H54 (cell line): ENCODE results near the gene TPRKB.
"Not testable (repeated sequence)": the region's sequence is repeated elsewhere in the genome, so short reads cannot be mapped to it uniquely, and the experiment has no call there.

Source experiments
- DNase-seq: peaks from one replicate; pipeline ENCODE4 v3.0.0; 2011; ENCODE audit warnings: low spot score, mixed read lengths; ENCODE audit not compliant: insufficient read length
- FAIRE-seq: peaks from 3 replicates; lab custom pipeline; 2011; peaks lifted over from hg19 to GRCh38; lab: Jason Lieb, UNC
- POLR2A ChIP-seq: IDR thresholded peaks from 2 replicates; pipeline ENCODE4 v1.6.1; 2011; ENCODE audit warnings: low read depth, mild to moderate bottlenecking, low read length

Gene TPRKB

DNA sequence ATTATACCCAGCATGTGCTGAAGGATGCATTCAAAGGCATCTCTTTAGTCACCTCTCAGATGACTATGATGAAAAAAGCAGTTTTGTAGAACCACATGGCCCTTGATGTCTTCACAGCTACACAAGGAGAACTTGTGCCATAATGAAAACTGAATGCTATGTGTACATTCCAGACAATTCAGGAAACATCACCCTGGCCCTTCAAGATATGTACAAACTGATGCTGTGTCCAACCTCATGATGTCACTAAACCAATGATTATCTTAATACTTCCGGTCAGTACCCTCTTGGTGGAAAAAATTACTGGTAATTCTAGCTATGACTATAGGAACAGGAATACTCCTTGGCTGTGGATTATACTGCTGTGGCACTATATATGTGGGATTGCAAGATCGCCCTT, 22.8 kb upstream of the TPRKB start:
- DNase-seq (no peak), FAIRE-seq (no peak)
- TF ChIP-seq POLR2A, result no peak

DNA sequence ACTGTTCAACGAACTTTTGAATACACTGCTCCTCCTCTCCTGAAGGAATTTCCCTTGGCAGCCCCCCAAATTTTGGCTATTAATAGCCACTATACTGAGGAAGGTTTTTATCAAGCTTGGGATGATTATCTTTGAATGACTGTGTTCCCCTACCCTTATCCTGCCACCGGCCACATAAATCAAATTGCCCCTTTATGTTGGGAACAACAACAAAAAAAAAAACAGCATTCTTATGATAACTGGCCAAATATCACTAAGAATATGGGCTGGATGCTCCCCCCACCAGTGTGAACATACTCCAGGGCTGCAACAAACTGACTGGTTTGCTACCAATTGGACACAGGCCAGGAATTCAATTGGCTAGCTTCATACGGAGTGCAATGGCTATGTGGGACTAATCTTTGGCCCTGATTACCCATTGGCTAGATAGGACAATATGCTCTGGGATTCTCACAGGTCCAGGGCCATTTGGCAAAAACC, 22.2 kb upstream of the TPRKB start:
- no peak for DNase-seq
- FAIRE-seq, result no peak
- no peak for TF ChIP-seq POLR2A

DNA sequence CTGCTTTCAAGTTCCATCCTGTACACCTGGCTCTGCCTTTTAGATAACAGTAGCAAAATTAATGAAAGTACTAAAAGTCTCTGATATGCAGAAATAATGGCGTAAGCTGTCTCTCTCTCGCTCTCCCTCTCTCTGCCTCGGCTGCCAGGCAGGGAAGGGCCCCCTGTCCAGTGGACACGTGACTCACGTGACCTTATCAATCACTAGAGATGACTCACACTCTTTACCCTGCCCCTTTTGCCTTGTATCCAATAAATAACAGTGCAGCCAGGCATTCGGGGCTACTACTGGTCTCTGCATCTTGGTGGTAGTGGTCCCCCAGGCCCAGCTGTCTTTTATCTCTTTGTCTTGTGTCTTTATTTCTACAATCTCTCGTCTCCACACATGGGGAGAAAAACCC, 17.2 kb upstream of the TPRKB start:
- not testable (repeated sequence) for DNase-seq, FAIRE-seq

DNA sequence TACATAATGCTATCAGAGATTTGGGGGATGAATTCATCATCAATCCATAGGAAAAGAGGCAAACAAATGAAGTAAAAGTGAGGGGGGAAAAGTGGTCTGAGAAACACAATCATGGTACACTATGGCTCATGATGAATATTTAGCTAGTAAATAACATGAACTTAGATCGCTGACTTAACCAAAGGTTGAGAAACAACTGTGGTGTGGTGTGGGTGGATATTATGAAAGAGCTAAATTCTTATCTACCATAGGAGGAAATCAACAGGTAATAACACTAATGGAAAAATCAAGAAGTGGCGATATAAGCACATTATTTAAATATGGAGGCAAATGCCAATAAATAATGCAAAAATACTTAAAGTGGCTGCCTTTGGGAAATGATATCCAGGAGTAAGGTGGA, 12.2 kb upstream of the TPRKB start:
- TF ChIP-seq POLR2A, result no peak
- no peak for DNase-seq
- FAIRE-seq, result no peak

DNA sequence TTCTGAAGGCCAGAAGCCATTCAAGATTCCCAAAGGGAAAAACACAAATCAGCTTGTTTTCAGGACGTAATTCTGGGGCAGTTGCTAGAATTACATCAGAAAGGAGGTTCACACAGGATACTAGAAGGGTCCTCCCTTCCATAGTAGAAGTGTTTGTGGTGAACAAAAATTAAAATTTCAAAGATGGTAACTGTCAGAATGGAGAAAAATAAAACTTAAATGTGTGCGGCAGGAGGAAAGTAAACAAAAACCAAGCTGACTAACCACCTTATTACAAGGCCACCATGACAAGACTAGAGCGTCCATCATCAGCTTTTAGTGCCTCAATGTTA, 9.7 kb upstream of the TPRKB start:
- TF ChIP-seq POLR2A, result no peak
- no peak for DNase-seq
- no peak for FAIRE-seq

DNA sequence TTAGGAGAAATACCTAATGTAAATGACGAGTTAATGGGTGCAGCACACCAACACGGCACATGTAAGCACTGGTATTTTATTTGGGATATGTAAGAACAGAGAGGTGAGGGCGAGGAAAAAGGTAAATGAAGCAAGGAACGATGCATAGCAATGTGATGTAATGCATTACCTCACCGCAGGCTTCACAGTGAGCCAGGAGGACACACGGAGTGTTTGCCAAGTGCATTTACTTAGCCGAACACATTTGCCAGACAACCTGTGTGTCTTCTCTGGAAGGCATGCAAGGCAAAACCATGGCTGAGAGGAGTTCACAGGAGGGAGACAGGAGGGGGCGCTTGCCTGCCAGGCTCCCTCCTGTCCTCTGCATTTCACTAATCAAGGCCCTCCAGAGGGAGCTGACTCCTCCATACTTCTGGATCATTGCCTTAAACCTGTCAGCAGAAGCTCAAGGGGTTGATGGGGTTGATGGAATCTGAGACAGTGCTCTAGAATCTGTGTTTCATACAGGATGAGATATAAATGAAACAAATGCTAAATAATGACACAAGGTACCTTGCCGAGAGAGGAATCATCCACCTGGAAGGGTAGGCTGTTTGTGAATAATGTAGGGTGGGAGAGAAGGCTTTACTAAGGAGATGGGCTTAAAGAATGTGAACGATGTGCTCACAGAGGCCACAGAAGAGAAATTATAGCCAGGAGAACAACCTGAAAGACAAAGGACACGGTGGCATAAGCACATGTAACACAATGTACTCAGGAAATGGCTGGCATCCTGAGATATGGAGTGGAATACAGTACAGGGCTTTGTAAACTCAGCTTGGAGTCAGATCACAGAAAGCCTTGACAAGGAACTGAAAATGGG, 9.1 kb upstream of the TPRKB start:
- no peak for FAIRE-seq
- TF ChIP-seq POLR2A, result no peak
- no peak for DNase-seq

DNA sequence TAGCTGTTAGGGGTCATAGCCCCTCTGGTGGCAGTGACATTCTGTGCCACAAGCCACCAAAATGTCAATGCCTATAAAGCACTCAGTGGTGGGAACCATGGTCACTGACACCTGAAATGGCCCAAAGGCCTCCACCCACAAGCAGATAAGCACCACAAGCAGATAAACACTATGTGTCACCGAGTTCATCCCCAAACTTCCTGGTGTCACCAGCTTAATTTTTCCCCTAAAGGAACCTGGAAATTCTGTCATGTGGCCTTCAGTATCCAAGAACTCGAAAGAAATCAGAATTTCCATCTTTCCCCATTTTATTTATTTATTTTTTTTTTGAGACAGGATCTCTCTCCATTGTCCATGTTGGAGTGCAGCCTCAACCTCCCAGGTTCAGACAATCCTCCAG, 3.6 kb upstream of the TPRKB start:
- DNase-seq (no peak), FAIRE-seq (no peak)
- TF ChIP-seq POLR2A, result no peak

DNA sequence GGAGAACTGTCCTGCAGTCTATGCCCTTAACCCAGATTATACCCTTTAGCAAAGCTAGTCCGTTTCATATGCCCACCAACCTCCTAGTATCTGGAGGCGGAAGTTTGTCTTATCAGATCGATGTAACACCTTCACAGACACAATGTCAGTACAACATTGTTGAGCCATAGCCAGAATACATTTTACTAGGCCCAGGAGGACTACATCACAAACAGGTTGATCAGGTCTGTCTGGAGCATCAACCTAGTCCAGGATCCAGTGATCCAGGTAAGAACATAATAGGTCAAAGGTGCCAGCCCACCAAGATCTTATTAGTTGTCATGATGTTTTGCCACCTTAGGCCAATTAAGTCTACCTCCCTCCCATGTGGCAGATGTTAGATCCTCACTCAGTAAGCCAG, 2.0 kb upstream of the TPRKB start:
- FAIRE-seq (no peak), DNase-seq (no peak)
- no peak for TF ChIP-seq POLR2A

DNA sequence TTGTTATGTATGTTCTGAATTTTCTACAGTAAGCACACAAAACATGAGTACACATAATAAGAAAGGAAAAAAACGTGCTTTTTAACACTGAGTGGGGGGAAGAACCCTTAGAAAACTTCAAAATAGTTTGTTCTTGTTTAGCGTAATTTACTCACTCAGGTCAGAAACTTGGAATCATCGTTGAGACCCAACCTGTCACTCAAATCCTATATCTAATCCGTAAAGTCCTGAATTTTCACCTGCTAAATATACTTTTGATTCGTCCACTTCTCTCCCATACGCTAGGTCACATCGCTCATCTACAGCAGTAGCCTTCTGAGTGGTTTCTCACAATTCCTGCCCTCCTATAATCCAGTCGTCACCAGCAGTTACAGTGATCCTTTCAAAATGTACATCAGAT, 767 bp downstream of the TPRKB start:
- TF ChIP-seq POLR2A, result no peak
- no peak for DNase-seq
- FAIRE-seq, result no peak

DNA sequence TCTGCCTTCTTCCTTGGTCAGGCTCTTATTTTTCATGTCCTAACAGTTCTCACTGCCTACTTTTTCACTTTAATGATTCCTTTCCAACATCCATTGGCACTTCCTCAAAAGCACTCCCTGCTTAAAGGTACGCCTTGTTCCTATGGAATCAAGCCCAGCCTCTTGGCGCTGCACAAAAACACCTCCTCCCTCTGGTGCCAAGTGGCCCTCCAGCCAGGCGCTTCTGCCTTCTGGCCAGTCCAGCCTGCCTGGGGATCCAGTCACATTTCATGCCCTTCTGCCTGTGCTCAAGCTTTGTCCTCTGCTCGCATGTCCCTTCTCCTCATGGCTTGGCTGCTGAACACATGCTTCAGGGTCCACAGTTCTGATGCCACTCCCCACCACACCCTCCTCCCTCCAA, 6.3 kb downstream of the TPRKB start:
- no peak for DNase-seq
- FAIRE-seq, result no peak
- no peak for TF ChIP-seq POLR2A

DNA sequence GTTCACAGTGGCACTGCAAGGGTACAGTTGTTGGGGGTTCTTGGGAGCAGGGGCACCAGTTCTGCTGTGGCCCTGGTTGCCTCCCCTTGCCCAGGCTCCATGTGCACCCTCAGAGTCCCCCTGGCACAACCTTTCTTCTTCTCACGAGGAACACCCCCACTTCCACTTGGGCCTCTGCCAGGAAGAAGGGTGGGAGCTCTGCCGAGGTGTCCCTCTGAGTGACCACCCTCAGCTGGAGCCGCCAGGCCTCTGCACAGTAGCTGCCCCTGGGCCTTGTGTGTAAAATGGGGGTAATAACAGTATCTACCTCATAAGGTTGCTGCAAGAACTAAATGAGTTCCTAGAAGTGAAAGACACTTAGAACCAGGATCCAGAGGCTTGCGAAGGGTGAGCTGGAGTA, 8.4 kb downstream of the TPRKB start:
- no peak for TF ChIP-seq POLR2A
- FAIRE-seq, result no peak
- no peak for DNase-seq

DNA sequence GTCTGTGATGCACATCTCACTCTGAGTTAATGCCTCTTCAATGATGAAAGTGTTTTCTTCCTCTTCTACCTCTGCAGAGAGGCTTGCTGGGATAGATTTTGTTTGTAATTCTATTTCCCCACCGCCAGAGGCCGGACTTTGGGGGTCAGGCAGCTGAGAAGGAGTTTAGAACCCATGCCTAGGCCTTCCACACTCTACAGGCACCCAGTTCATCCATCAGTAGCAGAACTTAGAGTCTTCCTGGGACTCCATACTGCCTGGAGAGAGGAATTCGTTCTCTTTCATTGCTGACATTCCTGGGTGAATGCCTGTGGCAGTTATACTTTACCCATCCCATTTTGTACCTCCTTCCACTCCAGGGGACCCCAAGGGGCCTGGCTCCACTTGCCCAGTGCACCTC, 9.1 kb downstream of the TPRKB start:
- TF ChIP-seq POLR2A, result no peak
- FAIRE-seq (no peak), DNase-seq (no peak)

DNA sequence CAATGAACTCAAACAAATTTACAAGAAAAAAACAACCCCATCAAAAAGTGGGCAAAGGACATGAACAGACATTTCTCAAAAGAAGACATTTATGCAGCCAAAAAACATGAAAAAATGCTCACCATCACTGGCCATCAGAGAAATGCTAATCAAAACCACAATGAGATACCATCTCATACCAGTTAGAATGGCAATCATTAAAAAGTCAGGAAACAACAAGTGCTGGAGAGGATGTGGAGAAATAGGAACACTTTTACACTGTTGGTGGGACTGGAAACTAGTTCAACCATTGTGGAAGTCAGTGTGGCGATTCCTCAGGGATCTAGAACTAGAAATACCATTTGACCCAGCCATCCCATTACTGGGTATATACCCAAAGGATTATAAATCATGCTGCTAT, 10.5 kb downstream of the TPRKB start:
- FAIRE-seq, DNase-seq: not testable (repeated sequence)

DNA sequence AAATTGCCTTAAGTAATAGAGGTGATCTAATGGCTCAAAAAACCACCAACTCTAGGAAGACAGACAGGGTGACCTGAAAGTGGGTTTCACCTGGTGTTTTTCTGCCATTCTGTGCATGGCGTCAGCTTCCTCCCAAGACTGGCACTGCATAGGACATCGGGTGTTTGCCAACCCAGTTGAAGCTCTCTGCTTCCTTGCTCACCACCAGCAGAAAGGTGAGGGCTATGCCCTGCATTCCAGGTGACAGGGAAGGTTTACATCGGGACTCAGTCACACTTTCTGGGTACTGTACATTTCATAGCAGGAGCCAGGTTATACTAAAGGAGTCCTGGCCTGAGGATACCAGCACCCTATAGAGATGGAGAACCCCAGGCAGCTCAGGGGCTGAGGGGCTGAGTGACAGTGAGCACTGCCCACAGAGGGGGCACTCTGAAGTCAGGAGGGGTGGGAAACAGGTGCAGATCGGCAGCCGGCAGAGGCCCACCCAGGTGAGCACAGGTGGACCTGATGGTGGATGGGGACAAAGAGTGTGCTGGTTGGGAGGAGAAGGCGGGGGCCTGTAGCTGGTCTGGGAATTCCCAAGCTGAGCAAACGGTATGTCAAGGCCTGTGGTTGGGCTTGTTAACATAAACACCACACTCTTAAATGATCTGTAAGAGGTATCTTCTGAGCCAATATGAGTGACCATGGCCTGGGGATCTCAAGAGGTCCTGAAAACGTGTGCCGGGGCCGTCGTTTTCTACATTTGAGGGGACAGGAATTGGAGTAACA, 18.1 kb downstream of the TPRKB start:
- TF ChIP-seq POLR2A, result no peak
- DNase-seq (no peak), FAIRE-seq (no peak)

DNA sequence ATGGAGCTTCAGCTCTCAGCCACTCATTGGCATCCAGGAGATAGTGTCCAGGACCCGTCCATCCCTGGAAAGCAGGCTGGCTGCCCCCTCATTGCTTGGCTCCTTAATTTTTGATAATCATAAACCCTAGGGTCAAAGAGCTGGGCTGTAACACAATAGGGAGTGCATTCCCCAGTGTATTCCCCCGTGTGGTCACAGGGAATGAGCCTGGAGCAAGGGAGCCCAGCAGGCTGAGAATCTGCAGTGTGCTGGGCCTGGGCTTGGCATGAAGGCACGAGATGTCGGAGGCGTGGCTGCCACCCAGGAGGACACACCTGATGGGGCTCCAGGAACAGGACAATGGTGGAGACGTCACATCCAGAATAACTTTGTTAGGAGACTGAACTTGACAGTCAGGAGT, 18.7 kb downstream of the TPRKB start:
- no peak for TF ChIP-seq POLR2A
- FAIRE-seq (no peak), DNase-seq (no peak)

DNA sequence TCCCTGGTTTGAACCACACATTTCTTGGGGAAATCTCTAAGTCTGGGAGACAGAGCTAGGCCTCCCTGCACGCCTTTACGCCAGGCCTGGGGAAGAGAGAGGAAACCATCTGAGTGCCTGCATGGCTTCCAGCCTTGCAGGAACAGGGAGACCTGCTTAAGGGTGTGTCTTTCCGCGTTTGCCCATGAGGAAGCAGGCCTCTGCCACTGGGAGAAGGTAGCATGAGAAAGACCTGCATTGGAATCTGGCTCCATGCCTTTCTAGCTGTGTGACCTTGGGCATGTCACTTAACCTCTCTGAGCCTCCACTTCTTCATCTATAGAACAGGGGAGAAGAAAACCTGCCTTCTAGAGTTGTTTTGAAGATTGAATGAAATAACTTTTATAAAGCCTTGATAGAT, 19.4 kb downstream of the TPRKB start:
- FAIRE-seq, DNase-seq: not testable (repeated sequence)
